Activated CD8-positive, alpha-beta memory T cell treated with anti-CD3 and anti-CD28 coated beads, Interleukin-2, amount 10 ng/mL, durations not matched to agents 7 days and 5 days (primary cell): ENCODE results near the gene CAMTA1. TPM values are rescaled to one million over a fixed set of nuclear protein-coding genes. Genes with fewer than 3 reads are reported as not detected.

Experiments
- ATAC-seq: fragments of 150-1000 bp; cut with Tn5 transposase; one replicate; pipeline ENCODE4 v1.10.0; 2021; ENCODE audit warnings: moderate library complexity
- CTCF ChIA-PET: fragments of 350-600 bp; sonication (Branson Sonifier 250); formaldehyde crosslinking; loops from one replicate; lab custom pipeline; 2021; ENCODE audit warnings: antibody characterized with exemption; lab: Charles Lee
- DNase-seq: peaks from one replicate; pipeline ENCODE4 v3.0.0-alpha.2; 2020
- H3K27ac Mint-ChIP-seq: one replicate; pipeline ENCODE4 v1.8.0; 2021; ENCODE audit warnings: mild to moderate bottlenecking, mixed read lengths
- H3K27me3 Mint-ChIP-seq: one replicate; pipeline ENCODE4 v1.8.0; 2021; ENCODE audit warnings: mixed read lengths
- H3K36me3 Mint-ChIP-seq: one replicate; pipeline ENCODE4 v1.8.0; 2021; ENCODE audit warnings: mild to moderate bottlenecking, mixed read lengths
- H3K4me1 Mint-ChIP-seq: one replicate; pipeline ENCODE4 v1.8.0; 2021; ENCODE audit warnings: mixed read lengths
- H3K4me3 Mint-ChIP-seq: one replicate; pipeline ENCODE4 v1.8.0; 2021; ENCODE audit warnings: mild to moderate bottlenecking, moderate library complexity, mixed read lengths
- H3K9me3 Mint-ChIP-seq: one replicate; pipeline ENCODE4 v1.8.0; 2022; ENCODE audit warnings: low read depth, mixed read lengths
- total RNA-seq, 2 experiments: library from RNA; stranded (reverse); gene quantifications; one replicate each; pipeline ENCODE4 v1.2.3, GENCODE V29; 2021

Gene CAMTA1
- total RNA-seq, 2 experiments from 2014 or later = 42.8 to 43.2 TPM

DNA sequence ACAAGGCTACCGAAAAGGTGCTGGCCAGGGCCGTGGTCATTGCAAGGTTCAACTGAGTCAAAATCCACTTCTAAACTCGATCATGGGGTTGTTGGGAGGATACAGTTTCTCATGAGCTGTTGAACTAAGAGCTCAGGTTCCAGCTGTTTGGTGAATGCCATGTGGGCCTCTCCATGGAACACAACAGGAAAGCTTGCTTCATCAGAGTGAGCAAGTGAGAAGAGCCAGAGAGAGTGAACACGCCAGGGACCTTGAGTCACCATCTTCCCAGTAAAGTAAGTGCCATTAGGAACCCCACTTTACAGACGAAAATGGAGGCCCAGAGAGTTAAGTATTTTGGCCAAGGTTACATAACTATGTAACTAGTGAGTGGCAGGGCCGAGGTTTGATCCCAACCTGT, 510.7 kb downstream of the CAMTA1 start:
- no peak overlapping the region for H3K4me3 Mint-ChIP-seq
- CTCF ChIA-PET = no interaction called here

DNA sequence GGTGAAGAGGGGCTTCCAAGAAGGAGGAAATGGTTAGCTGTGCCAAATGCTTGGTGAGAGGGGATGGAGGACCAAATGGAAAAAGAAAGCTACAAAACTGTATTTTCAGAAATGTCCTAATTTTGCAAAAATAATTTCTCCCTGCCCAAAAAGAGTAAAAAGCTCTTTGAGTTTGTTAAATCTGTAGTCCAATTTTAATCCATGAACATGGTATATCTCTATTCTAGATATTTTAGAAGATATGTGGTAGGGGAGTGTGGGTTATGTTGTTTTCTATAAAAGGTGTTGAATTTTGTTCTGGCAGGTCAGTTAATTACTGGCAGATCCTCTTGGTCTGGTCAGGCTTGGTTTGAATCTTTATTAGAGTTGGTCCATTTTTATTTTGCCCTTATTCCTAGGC, 511.7 kb downstream of the CAMTA1 start:
- DNase-seq = no peak
- H3K27ac Mint-ChIP-seq = no peak overlapping the region
- CTCF ChIA-PET = no interaction called here
- no peaks in the 10 kb centered on the region for H3K4me1 Mint-ChIP-seq
- H3K36me3 Mint-ChIP-seq = no peaks in the 10 kb centered on the region
- peaks cover 5% of the 10 kb centered on the region for H3K27me3 Mint-ChIP-seq
- no peaks in the 10 kb centered on the region for H3K9me3 Mint-ChIP-seq
- no peak overlapping the region for H3K4me3 Mint-ChIP-seq
- no peak for ATAC-seq

More for the DNA sequence above, 510.7 kb downstream of the CAMTA1 start:
- no peak overlapping the region for H3K27ac Mint-ChIP-seq
- no peak for DNase-seq
- no peaks in the 10 kb centered on the region for H3K36me3 Mint-ChIP-seq
- no peaks in the 10 kb centered on the region for H3K4me1 Mint-ChIP-seq
- no peaks in the 10 kb centered on the region for H3K9me3 Mint-ChIP-seq
- H3K27me3 Mint-ChIP-seq = peaks cover 5% of the 10 kb centered on the region
- ATAC-seq = no peak

DNA sequence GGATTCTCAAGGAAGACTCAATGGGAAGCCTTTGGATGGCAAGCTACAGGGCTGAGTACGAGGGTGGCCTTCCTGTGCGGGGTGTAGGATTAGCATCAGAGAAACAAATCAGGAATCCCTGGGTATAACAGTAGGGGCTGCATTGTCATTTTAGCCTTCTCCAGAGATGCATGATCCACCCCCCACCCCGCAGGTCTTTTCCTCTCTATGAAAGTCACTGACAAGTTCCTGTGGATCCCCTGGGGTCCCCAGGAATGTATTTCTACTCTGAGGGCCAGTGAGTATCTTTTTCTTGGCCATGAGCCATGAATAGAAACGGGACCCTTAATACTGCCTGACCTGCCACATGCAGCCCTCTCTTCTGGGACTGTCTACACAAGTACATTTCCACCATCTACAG, 512.9 kb downstream of the CAMTA1 start:
- H3K9me3 Mint-ChIP-seq = no peaks in the 10 kb centered on the region
- no peak overlapping the region for H3K27ac Mint-ChIP-seq
- H3K36me3 Mint-ChIP-seq = no peaks in the 10 kb centered on the region
- no peak for ATAC-seq
- no peaks in the 10 kb centered on the region for H3K4me1 Mint-ChIP-seq
- CTCF ChIA-PET = no interaction called here
- no peak for DNase-seq
- H3K27me3 Mint-ChIP-seq = peaks cover 5% of the 10 kb centered on the region
- no peak overlapping the region for H3K4me3 Mint-ChIP-seq

DNA sequence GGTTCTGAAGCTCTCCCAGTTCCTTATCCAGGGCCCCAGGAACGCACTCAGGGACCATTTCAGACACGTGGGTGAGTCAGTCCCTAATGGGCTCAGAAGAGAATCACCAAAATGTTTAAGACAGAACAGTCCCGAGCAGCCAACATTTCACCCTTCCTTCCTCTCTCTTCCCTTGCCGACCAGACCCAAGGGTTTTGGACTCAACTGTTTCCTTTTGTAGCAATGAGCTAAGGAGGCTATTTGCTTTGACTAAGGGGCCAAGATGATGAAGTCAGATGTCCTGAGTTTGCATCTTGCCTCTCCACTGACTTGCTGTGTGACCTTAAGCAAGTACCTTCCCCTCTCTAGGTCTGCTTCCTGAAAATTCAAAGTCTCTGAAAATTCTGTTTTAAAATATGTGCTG, 513.5 kb downstream of the CAMTA1 start:
- H3K27me3 Mint-ChIP-seq = peaks cover 5% of the 10 kb centered on the region
- H3K4me1 Mint-ChIP-seq = no peaks in the 10 kb centered on the region
- no peak overlapping the region for H3K27ac Mint-ChIP-seq
- ATAC-seq (no peak), DNase-seq (no peak)
- no peak overlapping the region for H3K4me3 Mint-ChIP-seq
- no peaks in the 10 kb centered on the region for H3K36me3 Mint-ChIP-seq
- H3K9me3 Mint-ChIP-seq = no peaks in the 10 kb centered on the region
- CTCF ChIA-PET = no interaction called here

DNA sequence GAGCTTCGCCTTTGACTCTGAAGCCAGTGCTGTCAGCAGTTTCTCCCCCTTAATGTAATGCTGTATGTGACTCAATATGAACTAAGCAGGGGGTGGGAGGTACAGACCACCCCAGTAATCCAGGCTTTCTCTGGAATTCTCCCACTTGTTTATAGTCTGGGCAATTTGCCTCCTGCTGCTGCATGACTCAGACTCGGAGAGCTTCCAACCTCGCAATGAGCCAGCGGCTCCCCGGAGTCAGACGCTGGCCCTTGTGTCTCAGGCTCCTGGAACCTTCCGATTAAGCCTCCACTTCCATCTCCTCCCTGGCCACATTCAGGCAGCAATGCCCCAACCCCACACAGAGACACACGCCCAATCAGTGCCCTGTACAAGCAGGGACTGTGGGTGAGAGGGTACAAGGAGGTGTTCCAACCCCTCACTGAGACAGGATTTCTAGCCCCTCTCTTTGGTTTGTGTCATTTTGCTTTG, 514.1 kb downstream of the CAMTA1 start:
- H3K27ac Mint-ChIP-seq = no peak overlapping the region
- no peaks in the 10 kb centered on the region for H3K4me1 Mint-ChIP-seq
- CTCF ChIA-PET = no interaction called here
- no peaks in the 10 kb centered on the region for H3K9me3 Mint-ChIP-seq
- H3K4me3 Mint-ChIP-seq = no peak overlapping the region
- H3K27me3 Mint-ChIP-seq = peaks cover 5% of the 10 kb centered on the region
- H3K36me3 Mint-ChIP-seq = no peaks in the 10 kb centered on the region
- DNase-seq (no peak), ATAC-seq (no peak)

DNA sequence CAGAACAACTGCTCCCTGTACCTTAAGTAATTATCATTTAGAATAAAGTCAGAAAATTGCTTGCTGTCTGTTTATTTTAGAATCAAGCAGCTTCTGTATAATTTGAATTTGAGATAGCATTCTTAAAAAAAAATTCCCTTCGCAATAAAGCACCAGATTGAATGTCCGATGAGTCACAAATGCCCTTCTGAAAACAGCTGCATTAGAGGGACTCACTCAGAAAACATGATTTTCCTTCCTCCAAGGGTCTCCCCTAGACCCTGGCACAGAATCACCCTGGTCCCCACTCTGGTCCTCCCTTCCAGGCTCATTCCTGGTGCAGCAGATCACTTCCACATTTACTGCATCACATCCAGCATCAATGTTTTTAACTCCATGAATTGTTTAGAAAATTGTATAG, 514.7 kb downstream of the CAMTA1 start:
- Mint-ChIP-seq H3K4me3 (no peak overlapping the region), H3K27me3 (peaks cover 5% of the 10 kb centered on the region), H3K27ac (no peak overlapping the region), H3K4me1 (no peaks in the 10 kb centered on the region), H3K36me3 (no peaks in the 10 kb centered on the region), H3K9me3 (no peaks in the 10 kb centered on the region)
- DNase-seq (no peak), ATAC-seq (no peak)
- CTCF ChIA-PET = no interaction called here

DNA sequence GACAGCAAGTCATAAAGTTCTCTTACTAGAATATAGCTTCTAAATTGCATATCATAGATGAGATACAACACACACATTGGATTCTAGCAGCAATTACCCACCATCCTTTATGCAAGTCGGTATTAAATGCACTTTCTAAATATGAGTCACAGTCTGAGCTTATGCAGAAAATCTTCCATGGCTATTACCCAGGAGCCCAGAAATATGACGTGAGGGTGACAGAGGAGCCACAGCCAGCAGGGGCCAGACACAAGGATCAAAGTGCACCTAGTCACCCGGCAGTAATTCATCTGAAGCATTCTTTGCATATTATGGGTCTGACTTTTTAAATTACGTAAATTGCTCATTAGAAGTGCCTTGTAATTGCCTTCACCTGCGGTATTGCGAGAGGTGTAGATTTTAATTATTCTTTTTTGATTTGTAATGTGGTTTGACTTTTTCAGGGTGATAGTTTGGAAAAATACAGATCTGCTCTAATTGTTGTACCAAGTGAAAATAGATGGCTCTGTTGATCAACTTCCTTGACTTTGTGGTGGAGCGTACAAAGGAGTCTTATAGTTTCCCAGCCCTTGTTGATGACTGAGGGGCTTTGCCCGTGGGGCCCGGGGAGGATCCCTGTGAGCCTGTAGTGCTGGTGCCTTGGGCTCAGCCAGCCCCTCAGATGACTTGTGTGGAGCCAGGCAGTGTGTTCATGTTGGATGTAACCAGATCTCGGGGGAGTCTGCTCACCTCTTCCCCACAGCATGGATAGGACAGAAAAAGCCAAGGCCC, 515.8 kb downstream of the CAMTA1 start:
- Mint-ChIP-seq H3K4me3 (no peak overlapping the region), H3K9me3 (no peaks in the 10 kb centered on the region), H3K27me3 (peaks cover 5% of the 10 kb centered on the region), H3K27ac (no peak overlapping the region), H3K36me3 (no peaks in the 10 kb centered on the region), H3K4me1 (no peaks in the 10 kb centered on the region)
- DNase-seq = no peak
- no peak for ATAC-seq
- CTCF ChIA-PET = interaction anchor here (0.6 kb wide), 1 partner anchor 227 kb away, joined by 3 read pairs; no protein-coding TSS in a partner anchor

DNA sequence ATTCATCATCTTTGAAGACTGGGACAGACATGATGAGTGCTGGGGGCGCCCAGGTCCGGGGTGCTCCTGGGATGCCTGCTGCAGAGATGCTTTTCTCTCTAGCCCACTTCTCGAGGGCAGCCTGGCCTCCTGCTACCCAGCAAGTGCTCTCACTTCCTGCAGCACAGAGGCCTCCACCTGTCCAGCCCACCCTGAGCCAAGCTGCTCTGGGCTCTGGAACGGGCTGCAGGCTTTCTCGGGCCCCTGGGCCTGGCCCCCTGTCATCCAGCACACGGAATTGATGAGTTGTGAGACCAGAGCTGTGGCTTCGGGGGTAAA, 516.4 kb downstream of the CAMTA1 start:
- CTCF ChIA-PET = interaction anchor here (0.6 kb wide), 1 partner anchor 226 kb away, joined by 3 read pairs; no protein-coding TSS in a partner anchor
- Mint-ChIP-seq H3K4me1 (no peaks in the 10 kb centered on the region), H3K9me3 (no peaks in the 10 kb centered on the region), H3K27ac (no peak overlapping the region), H3K36me3 (no peaks in the 10 kb centered on the region), H3K27me3 (peaks cover 5% of the 10 kb centered on the region), H3K4me3 (no peak overlapping the region)
- no peak for ATAC-seq
- no peak for DNase-seq

DNA sequence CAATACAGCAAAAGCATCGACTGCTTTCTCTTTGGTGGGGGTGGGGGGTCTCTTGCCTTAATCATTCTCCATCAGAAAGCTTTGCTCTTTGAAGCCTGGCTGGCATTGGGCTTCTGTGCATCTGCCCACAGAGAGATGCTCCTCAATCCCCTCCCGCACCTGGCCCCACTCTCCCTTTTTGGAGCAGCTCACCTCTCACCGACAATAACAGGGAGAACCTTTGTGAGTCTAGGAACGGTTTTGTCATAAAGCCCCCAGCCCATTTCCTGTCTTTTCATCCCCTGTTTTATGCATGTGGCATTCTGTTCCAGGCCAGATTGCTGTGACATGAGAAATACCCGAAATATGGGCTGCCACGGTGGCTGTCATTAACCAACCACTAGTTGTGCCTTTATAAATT, 516.9 kb downstream of the CAMTA1 start:
- H3K4me3 Mint-ChIP-seq = no peak overlapping the region
- no peaks in the 10 kb centered on the region for H3K9me3 Mint-ChIP-seq
- DNase-seq (no peak), ATAC-seq (no peak)
- H3K4me1 Mint-ChIP-seq = no peaks in the 10 kb centered on the region
- CTCF ChIA-PET = interaction anchor here (0.6 kb wide), 1 partner anchor 226 kb away, joined by 3 read pairs; no protein-coding TSS in a partner anchor
- no peaks in the 10 kb centered on the region for H3K36me3 Mint-ChIP-seq
- H3K27ac Mint-ChIP-seq = no peak overlapping the region
- peaks cover 5% of the 10 kb centered on the region for H3K27me3 Mint-ChIP-seq

DNA sequence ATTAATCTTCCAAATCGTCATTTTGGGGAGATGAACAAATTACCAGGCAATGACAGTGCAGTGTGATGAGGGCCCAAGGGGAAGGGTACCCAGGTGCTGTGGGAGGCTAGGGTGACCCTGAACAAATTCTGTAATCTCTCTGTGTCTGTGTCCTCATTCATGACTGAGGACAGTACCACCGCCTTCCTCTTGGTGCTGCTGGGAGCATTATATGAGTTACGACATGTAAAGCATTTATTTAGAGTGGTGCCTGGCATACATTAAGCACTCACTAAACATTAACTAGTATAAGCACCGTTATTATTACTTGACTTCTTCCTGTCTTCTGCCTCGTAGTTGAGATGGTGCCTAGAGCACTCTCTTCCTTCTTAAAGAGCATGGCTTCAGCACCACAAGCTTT, 517.6 kb downstream of the CAMTA1 start:
- H3K27ac Mint-ChIP-seq = no peak overlapping the region
- no peak for DNase-seq
- H3K36me3 Mint-ChIP-seq = no peaks in the 10 kb centered on the region

DNA sequence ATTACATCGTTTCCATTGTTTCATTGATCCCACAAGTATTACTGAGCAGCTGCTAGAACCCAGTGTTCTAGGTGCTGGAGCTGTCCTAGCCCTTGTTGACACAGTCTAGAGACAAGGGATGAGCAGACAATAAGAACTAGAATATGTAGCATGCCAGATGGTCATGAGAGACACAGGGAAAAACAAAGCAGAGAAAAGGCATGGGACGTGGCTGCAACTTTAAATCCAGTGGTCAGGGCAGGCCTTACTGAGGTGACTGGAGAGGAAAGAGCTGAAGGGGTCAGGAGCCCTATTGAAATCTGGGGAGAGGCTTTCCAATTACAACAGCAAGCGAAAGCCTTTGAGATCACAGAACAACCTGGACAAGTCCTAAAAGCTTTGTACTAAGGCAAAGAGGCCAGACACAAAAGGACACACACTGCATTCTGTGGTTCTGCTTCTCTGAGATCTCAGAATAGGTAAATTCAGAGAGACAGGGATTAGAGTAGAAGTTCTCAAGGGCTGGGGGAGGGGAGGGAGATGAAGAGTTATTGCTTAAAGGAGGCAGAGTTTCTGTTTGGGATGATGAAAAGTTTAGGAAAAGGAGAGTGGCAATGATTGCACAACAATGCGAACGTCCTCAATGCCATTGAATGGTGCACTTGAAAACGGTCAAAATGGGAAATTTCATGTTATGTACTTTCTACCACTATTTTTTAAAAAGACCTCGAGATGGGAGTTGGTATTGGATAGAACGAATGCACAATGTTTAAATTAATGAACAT, 518.5 kb downstream of the CAMTA1 start:
- ATAC-seq = no peak
- peaks cover 5% of the 10 kb centered on the region for H3K27me3 Mint-ChIP-seq
- H3K9me3 Mint-ChIP-seq = no peaks in the 10 kb centered on the region
- CTCF ChIA-PET = no interaction called here
- no peaks in the 10 kb centered on the region for H3K36me3 Mint-ChIP-seq
- DNase-seq = no peak
- H3K4me1 Mint-ChIP-seq = no peaks in the 10 kb centered on the region
- H3K4me3 Mint-ChIP-seq = no peak overlapping the region
- no peak overlapping the region for H3K27ac Mint-ChIP-seq

More for the DNA sequence above, 517.6 kb downstream of the CAMTA1 start:
- Mint-ChIP-seq H3K27me3 (peaks cover 5% of the 10 kb centered on the region), H3K4me3 (no peak overlapping the region), H3K4me1 (no peaks in the 10 kb centered on the region), H3K9me3 (no peaks in the 10 kb centered on the region)
- CTCF ChIA-PET = no interaction called here
- ATAC-seq = no peak

DNA sequence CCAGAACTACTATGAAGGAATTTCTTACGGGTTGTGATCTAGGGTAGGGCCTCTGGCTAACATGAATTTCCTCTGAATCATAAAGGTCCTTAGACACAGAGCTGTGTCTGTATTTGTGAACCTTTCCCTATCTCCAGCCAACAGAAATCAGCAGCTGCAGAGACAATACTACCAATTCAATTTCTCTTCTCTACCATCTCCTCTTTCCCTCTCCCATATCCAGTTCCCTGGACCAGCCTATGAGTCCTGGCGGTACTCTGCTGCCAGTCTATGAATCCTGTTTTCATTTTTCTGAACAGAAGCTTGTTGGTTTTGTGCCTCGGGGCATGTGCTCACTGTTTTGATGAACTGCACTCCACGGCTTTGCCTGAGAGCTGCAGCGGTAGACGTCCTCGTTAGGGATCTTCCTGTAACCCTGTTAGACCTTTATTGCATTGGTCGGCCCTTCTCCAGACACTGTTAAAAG, 527.9 kb downstream of the CAMTA1 start:
- Mint-ChIP-seq H3K4me1 (no peaks in the 10 kb centered on the region), H3K27ac (no peak overlapping the region), H3K36me3 (no peaks in the 10 kb centered on the region), H3K4me3 (no peak overlapping the region), H3K9me3 (no peaks in the 10 kb centered on the region), H3K27me3 (peaks cover 3% of the 10 kb centered on the region)
- DNase-seq (no peak), ATAC-seq (no peak)
- CTCF ChIA-PET = no interaction called here

DNA sequence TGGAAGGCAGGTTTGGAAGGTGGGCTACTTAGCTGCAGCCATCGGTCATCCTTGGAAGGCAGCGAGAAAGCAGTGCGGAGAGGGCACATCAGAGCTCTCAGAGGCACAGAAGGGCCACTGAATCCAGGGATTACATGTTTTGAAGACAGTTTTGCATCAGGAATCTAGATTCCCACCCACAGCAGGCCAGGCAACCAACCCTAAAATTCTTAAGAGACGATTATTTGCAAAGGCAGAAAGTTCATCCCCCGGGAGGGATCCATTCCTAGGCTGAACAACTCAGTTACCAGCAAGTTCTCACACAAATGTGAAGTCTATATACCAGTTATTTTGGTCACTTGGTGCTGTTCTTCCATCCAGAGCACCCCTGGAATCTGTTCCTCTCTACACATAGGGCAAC, 528.6 kb downstream of the CAMTA1 start:
- Mint-ChIP-seq H3K9me3 (no peaks in the 10 kb centered on the region), H3K27me3 (peaks cover 3% of the 10 kb centered on the region), H3K4me1 (no peaks in the 10 kb centered on the region), H3K4me3 (no peak overlapping the region), H3K36me3 (no peaks in the 10 kb centered on the region), H3K27ac (no peak overlapping the region)
- CTCF ChIA-PET = no interaction called here
- DNase-seq (no peak), ATAC-seq (no peak)

DNA sequence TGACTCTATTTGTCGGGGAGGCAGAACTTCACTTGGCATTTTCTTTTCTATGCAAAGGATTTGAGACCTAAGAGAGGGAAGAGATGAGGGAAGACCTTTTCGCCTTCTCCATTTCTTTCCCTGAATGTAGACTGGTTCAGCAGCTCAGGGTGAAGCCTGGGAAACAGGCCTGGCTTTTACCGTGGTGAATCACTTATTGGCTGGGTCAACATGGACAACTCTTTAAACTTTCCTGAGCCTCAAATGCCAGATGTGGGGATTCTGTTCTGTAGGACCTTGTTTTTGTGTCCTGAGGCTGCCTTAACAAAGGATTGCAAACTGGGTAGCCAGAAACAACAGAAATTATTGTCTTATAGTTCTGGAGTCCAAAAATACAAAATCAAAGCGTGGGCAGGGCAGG, 530.1 kb downstream of the CAMTA1 start:
- DNase-seq = no peak
- ATAC-seq = no peak
- Mint-ChIP-seq H3K36me3 (no peaks in the 10 kb centered on the region), H3K4me1 (no peaks in the 10 kb centered on the region), H3K9me3 (no peaks in the 10 kb centered on the region), H3K27me3 (peaks cover 3% of the 10 kb centered on the region), H3K27ac (no peak overlapping the region), H3K4me3 (no peak overlapping the region)
- CTCF ChIA-PET = no interaction called here
